ENCODE data around the gene MKNK1. TPM values are rescaled to one million over a fixed set of nuclear protein-coding genes. Genes with fewer than 3 reads are reported as not detected.

The MKNK1 gene
- total RNA-seq, 1 donor from 2014 or later, result 16.8 TPM

DNA sequence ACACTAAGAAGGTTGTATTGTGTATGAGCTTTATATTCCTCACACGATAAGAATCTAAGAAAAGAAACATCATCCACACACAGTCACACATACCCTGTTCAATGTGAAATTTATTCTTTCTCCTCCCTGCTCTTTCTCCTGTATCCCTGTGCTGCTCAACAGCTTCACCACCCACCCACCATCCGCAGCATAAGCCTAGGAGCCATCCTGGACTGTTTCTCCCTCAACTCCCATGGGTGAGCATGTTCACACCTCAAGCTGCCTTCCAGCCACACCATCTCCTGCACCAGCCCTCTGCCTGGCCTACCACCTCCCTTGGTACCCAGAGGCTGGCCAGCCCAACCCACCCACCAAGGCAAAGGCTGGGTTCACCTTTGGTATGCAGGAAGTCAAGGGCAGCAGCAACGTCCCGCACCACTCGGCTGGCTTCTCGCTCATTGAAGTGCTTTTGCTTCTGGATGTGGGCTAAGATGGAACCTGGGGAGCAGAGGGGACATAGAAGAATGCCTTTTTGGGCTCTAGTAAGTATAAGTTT, 32.3 kb downstream of the MKNK1 start:
- no peak for FAIRE-seq
- H3K4me3 ChIP-seq (ENCODE audit: low read depth, low read length), result no peak overlapping the region

DNA sequence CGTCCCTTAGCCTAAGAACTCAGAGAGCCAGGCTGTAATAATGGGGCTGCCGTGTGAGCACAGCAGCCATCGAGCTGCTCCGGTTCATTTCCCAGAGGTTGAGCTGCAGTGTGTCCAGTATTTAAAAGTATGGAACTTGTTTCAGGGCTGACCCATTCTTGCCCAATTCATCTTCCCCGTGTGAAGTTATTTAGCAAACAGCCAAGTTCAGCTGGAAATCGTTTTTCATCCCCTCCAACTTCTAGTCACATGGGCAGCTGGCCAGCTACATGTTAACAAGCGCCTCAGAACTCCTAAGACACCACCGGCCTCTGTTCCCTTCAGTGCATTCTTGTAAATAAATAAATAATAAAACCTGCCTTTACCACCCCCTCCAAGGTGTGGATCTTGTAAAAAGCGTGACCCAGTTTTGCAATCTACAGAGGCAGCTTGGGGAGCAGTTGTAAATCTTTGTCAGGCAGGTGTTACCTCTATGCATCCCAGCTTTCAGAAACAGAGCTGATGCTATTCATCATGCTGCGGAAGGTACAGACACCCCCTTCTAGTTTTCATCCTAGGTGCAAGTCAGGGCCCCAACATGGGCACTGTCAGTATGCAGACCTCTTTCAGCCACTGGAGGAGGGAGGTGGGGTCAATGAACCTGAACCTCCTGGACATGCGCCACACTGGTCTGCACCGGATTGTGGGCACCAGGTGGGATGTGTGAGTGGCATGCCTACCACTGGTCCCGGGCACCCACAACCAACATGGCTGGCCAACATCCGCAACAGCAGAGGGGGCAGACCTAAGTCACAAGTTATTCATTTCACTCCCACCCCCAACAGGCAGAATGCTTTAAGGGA, 34.0 kb downstream of the MKNK1 start:
- peaks cover 16% of the 10 kb centered on the region for H3K36me3 ChIP-seq (ENCODE audit: control insufficient read depth, insufficient read depth, low read length)
- TF ChIP-seq, protein P1, sequence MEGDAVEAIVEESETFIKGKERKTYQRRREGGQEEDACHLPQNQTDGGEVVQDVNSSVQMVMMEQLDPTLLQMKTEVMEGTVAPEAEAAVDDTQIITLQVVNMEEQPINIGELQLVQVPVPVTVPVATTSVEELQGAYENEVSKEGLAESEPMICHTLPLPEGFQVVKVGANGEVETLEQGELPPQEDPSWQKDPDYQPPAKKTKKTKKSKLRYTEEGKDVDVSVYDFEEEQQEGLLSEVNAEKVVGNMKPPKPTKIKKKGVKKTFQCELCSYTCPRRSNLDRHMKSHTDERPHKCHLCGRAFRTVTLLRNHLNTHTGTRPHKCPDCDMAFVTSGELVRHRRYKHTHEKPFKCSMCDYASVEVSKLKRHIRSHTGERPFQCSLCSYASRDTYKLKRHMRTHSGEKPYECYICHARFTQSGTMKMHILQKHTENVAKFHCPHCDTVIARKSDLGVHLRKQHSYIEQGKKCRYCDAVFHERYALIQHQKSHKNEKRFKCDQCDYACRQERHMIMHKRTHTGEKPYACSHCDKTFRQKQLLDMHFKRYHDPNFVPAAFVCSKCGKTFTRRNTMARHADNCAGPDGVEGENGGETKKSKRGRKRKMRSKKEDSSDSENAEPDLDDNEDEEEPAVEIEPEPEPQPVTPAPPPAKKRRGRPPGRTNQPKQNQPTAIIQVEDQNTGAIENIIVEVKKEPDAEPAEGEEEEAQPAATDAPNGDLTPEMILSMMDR (IDR thresholded peaks at IDR 0.05; ENCODE audit: insufficient read depth, low read length, severe bottlenecking), result no peak
- H3K27me3 ChIP-seq (ENCODE audit: control insufficient read depth, insufficient read depth, low read length), result no peaks in the 10 kb centered on the region
- H3K4me3 ChIP-seq (ENCODE audit: low read depth, low read length), result no peak overlapping the region
- DNase-seq (ENCODE audit: low read depth) (no peak), FAIRE-seq (no peak)

More for the DNA sequence above, 32.3 kb downstream of the MKNK1 start:
- DNase-seq (ENCODE audit: low read depth), result no peak
- TF ChIP-seq, protein P1 (IDR thresholded peaks at IDR 0.05; ENCODE audit: insufficient read depth, low read length, severe bottlenecking), result no peak
- Histone ChIP-seq H3K27me3 (ENCODE audit: control insufficient read depth, insufficient read depth, low read length) (no peaks in the 10 kb centered on the region), H3K36me3 (ENCODE audit: control insufficient read depth, insufficient read depth, low read length) (peaks cover 12% of the 10 kb centered on the region)

- Histone ChIP-seq H3K4me3 (ENCODE audit: low read depth, low read length) (no peak overlapping the region), H3K36me3 (ENCODE audit: control insufficient read depth, insufficient read depth, low read length) (peaks cover 21% of the 10 kb centered on the region), H3K27me3 (ENCODE audit: control insufficient read depth, insufficient read depth, low read length) (no peaks in the 10 kb centered on the region)
- no peak for DNase-seq (ENCODE audit: low read depth)
- no peak for FAIRE-seq
- TF ChIP-seq, protein P1 (IDR thresholded peaks at IDR 0.05; ENCODE audit: insufficient read depth, low read length, severe bottlenecking), result no peak
Observed at GRCh38 chr1:46569116-46569515, 35.0 kb downstream of the MKNK1 start.

GRCh38 chr1:46568461-46568891, 35.6 kb downstream of the MKNK1 start:
- no peaks in the 10 kb centered on the region for H3K27me3 ChIP-seq (ENCODE audit: control insufficient read depth, insufficient read depth, low read length)
- FAIRE-seq (no peak), DNase-seq (ENCODE audit: low read depth) (no peak)
- TF ChIP-seq, protein P1 (IDR thresholded peaks at IDR 0.05; ENCODE audit: insufficient read depth, low read length, severe bottlenecking), result no peak
- H3K4me3 ChIP-seq (ENCODE audit: low read depth, low read length), result no peak overlapping the region
- H3K36me3 ChIP-seq (ENCODE audit: control insufficient read depth, insufficient read depth, low read length), result peaks cover 23% of the 10 kb centered on the region

GRCh38 chr1:46563341-46563740, 40.7 kb downstream of the MKNK1 start:
- DNase-seq (ENCODE audit: low read depth), result no peak
- H3K27me3 ChIP-seq (ENCODE audit: control insufficient read depth, insufficient read depth, low read length), result no peaks in the 10 kb centered on the region
- FAIRE-seq, result no peak
- H3K36me3 ChIP-seq (ENCODE audit: control insufficient read depth, insufficient read depth, low read length), result peaks cover 36% of the 10 kb centered on the region
- TF ChIP-seq, protein P1 (IDR thresholded peaks at IDR 0.05; ENCODE audit: insufficient read depth, low read length, severe bottlenecking), result no peak
- H3K4me3 ChIP-seq (ENCODE audit: low read depth, low read length), result no peak overlapping the region
